Caco-2 (cell line): ENCODE measurements around the gene APOD. TPM values are rescaled to one million over a fixed set of nuclear protein-coding genes. Genes with fewer than 3 reads are reported as not detected.
"Not testable (repeated sequence)": the region's sequence is repeated elsewhere in the genome, so short reads cannot be mapped to it uniquely, and the experiment has no call there.

ENCODE experiments used
- Bru-seq: library from RNA; stranded (reverse); fragments of 400-500 nt; gene quantifications from one replicate; lab custom pipeline; 2021; lab: Mats Ljungman, UMichigan
- BruChase-seq, 2 experiments: library from RNA; stranded (reverse); fragments of 400-500 nt; gene quantifications; one replicate each; lab custom pipeline; 2021; lab: Mats Ljungman, UMichigan
- BruUV-seq: library from RNA; stranded (reverse); fragments of 400-500 nt; replicated peaks from 2 replicates; lab custom pipeline; 2021; lab: Mats Ljungman, UMichigan
- CTCF ChIA-PET: fragments of 300-600 bp; sonication (Branson Sonifier 250); formaldehyde crosslinking; loops from one replicate; lab custom pipeline; 2022; ENCODE audit warnings: antibody characterized with exemption; lab: Charles Lee
- POLR2A ChIA-PET: fragments of 300-600 bp; sonication (Branson Sonifier 250); formaldehyde crosslinking; loops from one replicate; lab custom pipeline; 2022; ENCODE audit warnings: antibody characterized with exemption; lab: Charles Lee
- DNase-seq, 2 experiments: peaks; one replicate each; pipeline versions ENCODE4 v3.0.0 to v3.0.0-alpha.2; 2020 to 2022
- H3K27me3 ChIP-seq: replicated peaks from 2 replicates; pipeline ENCODE4 v1.6.0; 2011; ENCODE audit warnings: low read length; ENCODE audit not compliant: control insufficient read depth, insufficient read depth
- H3K36me3 ChIP-seq: 2 replicates; pipeline ENCODE4 v1.5.1; 2011; ENCODE audit warnings: low read length; ENCODE audit not compliant: control insufficient read depth, insufficient read depth
- H3K4me1 ChIP-seq: fragments of 250-450 bp; sonication (Bioruptor Pico); 2 replicates; pipeline ENCODE4 v1.5.1; 2020; ENCODE audit warnings: mild to moderate bottlenecking
- H3K4me3 ChIP-seq: 2 replicates; pipeline ENCODE4 v1.5.1; 2011; ENCODE audit warnings: low read depth, mild to moderate bottlenecking, control low read depth, low read length
- H3K9me3 ChIP-seq: fragments of 250-450 bp; sonication (Bioruptor Pico); 2 replicates; pipeline ENCODE4 v1.5.1; 2020; ENCODE audit warnings: mild to moderate bottlenecking, moderate library complexity
- H3K27ac Mint-ChIP-seq: one replicate; pipeline ENCODE4 v1.8.0; 2022; ENCODE audit warnings: mixed read lengths; ENCODE audit not compliant: unreplicated experiment
- H3K27me3 Mint-ChIP-seq: one replicate; pipeline ENCODE4 v1.8.0; 2022; ENCODE audit warnings: mixed read lengths; ENCODE audit not compliant: insufficient read depth, unreplicated experiment
- H3K36me3 Mint-ChIP-seq: one replicate; pipeline ENCODE4 v1.8.0; 2022; ENCODE audit warnings: mild to moderate bottlenecking, mixed read lengths; ENCODE audit not compliant: insufficient read depth, unreplicated experiment
- H3K4me1 Mint-ChIP-seq: one replicate; pipeline ENCODE4 v1.8.0; 2022; ENCODE audit warnings: low read depth, mixed read lengths; ENCODE audit not compliant: unreplicated experiment
- H3K4me3 Mint-ChIP-seq: one replicate; pipeline ENCODE4 v1.8.0; 2022; ENCODE audit warnings: mild to moderate bottlenecking, moderate library complexity, mixed read lengths; ENCODE audit not compliant: unreplicated experiment
- H3K9me3 Mint-ChIP-seq: one replicate; pipeline ENCODE4 v1.8.0; 2022; ENCODE audit warnings: mixed read lengths; ENCODE audit not compliant: unreplicated experiment
- intact Hi-C: fragments of 100-400 bp; cut with micrococcal nuclease; formaldehyde crosslinking; loops from one replicate; pipeline ENCODE4 v1.10.0; 2022; ENCODE audit not compliant: unreplicated experiment
- long read RNA-seq: library from polyadenylated mRNA; stranded (forward); transcript quantifications from one replicate; pipeline ENCODE4 v2.0.0, GENCODE V29; 2022
- total RNA-seq: library from RNA; stranded (reverse); gene quantifications from 2 replicates; pipeline ENCODE4 v1.2.3, GENCODE V29; 2022
- TF ChIP-seq, protein P1 (sequence below), 2 experiments: fragments of 200-600 bp in 1 of 2; IDR thresholded peaks; 1 replicate in 1 of 2; 2 replicates in 1 of 2; pipeline versions ENCODE4 v1.5.1 to v1.8.0; 2011 to 2022; ENCODE audit warnings: antibody characterized with exemption in 1 of 2, control low read depth in 1 of 2, inconsistent platforms in 1 of 2, low read depth in 1 of 2, low read length in 1 of 2, mild to moderate bottlenecking in 1 of 2, moderate library complexity in 1 of 2; ENCODE audit not compliant: insufficient read depth in 1 of 2, severe bottlenecking in 1 of 2, unreplicated experiment in 1 of 2

APOD gene
- 62.0 and 101 TPM in 2 replicates for total RNA-seq
- Bru-seq, nascent RNA, result percentile 55 among the genes with signal in this experiment
- percentile 56 among the genes with signal in this experiment for BruChase-seq, experiment 1, labeled RNA remaining after a 2-hour chase
- percentile 68 among the genes with signal in this experiment for BruChase-seq, experiment 2, labeled RNA remaining after a 6-hour chase
- long read RNA-seq, transcript APOD-201 (5 exons, 1,130 nt), result major isoform, 177 of 182 reads
- long read RNA-seq, partial matches to known transcripts, result 2 of 182 reads
- long read RNA-seq, other reads (novel, unspliced or antisense), result 2 of 182 reads

DNA sequence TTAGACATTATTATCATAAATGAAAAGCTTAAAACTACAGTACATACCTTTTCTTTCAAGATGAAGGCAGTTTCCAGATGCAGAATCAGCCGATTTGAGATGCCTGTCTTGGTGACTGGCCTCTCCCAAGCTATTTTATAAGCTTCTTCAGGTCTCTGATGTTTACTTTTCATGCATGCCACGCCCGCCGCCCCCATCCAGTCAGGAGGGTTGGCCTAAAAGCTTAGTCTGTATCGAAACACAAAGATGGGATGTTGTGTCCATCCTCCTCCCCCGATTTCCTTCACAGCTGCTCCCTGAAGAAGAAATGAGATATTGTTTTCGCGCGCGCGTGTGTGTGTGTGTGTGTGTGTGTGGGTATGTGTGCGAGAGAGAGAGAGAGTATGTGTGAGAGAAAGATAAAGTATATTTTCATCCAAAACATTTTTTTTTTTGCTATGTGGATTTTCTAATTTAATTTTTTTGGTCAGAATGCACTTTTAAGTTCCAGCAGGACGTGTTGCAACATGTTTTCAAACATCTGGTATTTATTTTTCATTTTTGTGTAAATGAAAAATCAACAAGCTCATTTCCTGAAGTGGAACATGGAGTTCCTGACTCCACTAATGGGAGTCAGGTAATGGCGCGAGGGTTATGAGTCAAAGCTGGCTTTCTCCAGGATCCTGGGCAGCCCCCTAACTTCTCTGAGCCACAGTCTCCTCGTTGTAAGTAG is at the start of gene APOD:
Gene APOD (minus strand): TSS at position 110 of the 712 bp plus-strand sequence. CDS start 4,479 bp downstream, outside the sequence.
- H3K4me1 Mint-ChIP-seq, result peaks cover 8% of the 10 kb centered on the region
- ChIA-PET POLR2A (interaction anchor here (0.6 to 1.0 kb wide), 4 partner anchors 35 to 1460 kb away, joined by 3 to 7 read pairs (median 4); partner anchors contain the start of gene PPP1R2), CTCF (interaction anchor here (0.6 to 0.8 kb wide), 3 partner anchors 26 to 313 kb away, joined by 3 to 5 read pairs (median 4); partner anchors contain the start of gene XXYLT1)
- BruUV-seq, result no TSS peak
- intact Hi-C loops, result no loop called here
- no peak within 1 kb of the TSS for H3K4me3 ChIP-seq
- H3K9me3 ChIP-seq, result peaks cover 22% of the 10 kb centered on the region
- H3K36me3 Mint-ChIP-seq, result peaks cover 6% of the 10 kb centered on the region
- no peaks in the 10 kb centered on the region for H3K27me3 ChIP-seq
- peak within 1 kb of the TSS; percentile 53 for H3K4me3 Mint-ChIP-seq
- H3K9me3 Mint-ChIP-seq, result no peaks in the 10 kb centered on the region
- peak; percentile 55 to 76 for DNase-seq
- peak within 1 kb of the TSS; percentile 56 for H3K27ac Mint-ChIP-seq
- no peaks in the 10 kb centered on the region for H3K36me3 ChIP-seq
- no peaks in the 10 kb centered on the region for H3K27me3 Mint-ChIP-seq
- TF ChIP-seq, protein P1, sequence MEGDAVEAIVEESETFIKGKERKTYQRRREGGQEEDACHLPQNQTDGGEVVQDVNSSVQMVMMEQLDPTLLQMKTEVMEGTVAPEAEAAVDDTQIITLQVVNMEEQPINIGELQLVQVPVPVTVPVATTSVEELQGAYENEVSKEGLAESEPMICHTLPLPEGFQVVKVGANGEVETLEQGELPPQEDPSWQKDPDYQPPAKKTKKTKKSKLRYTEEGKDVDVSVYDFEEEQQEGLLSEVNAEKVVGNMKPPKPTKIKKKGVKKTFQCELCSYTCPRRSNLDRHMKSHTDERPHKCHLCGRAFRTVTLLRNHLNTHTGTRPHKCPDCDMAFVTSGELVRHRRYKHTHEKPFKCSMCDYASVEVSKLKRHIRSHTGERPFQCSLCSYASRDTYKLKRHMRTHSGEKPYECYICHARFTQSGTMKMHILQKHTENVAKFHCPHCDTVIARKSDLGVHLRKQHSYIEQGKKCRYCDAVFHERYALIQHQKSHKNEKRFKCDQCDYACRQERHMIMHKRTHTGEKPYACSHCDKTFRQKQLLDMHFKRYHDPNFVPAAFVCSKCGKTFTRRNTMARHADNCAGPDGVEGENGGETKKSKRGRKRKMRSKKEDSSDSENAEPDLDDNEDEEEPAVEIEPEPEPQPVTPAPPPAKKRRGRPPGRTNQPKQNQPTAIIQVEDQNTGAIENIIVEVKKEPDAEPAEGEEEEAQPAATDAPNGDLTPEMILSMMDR (IDR thresholded peaks at IDR 0.05; ENCODE audit: insufficient read depth in 1 of 2, low read depth in 1 of 2, low read length in 1 of 2, severe bottlenecking in 1 of 2, unreplicated experiment in 1 of 2), result no peak
- peaks cover 56% of the 10 kb centered on the region for H3K4me1 ChIP-seq

DNA sequence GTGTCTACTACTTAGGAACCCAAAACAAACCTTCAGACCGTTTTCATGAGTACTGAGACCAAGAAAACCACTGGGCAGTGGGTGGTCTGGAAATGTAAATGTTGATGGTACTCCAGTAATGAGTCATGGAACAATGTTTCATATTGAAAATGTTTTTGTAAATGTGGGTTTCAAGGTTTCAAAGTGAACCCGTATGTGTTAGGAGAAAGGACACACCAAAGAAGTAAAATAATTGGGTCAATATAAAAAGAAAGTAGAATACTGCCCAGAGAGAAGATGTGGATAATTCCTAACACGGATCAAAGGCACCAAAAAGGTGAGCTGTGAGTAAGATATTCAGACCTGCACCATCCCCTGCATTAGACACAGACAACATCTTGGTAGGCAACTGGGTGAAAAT is 49.6 kb upstream of the APOD start:
- H3K9me3 ChIP-seq, intact Hi-C loops, H3K36me3 Mint-ChIP-seq, H3K27me3 Mint-ChIP-seq, CTCF ChIA-PET, H3K36me3 ChIP-seq, H3K4me1 ChIP-seq, BruUV-seq, H3K27ac Mint-ChIP-seq, POLR2A ChIA-PET, H3K27me3 ChIP-seq, DNase-seq, H3K4me1 Mint-ChIP-seq, H3K4me3 ChIP-seq, H3K9me3 Mint-ChIP-seq: not testable (repeated sequence)
- H3K4me3 Mint-ChIP-seq, result peak overlapping the region; percentile 64

DNA sequence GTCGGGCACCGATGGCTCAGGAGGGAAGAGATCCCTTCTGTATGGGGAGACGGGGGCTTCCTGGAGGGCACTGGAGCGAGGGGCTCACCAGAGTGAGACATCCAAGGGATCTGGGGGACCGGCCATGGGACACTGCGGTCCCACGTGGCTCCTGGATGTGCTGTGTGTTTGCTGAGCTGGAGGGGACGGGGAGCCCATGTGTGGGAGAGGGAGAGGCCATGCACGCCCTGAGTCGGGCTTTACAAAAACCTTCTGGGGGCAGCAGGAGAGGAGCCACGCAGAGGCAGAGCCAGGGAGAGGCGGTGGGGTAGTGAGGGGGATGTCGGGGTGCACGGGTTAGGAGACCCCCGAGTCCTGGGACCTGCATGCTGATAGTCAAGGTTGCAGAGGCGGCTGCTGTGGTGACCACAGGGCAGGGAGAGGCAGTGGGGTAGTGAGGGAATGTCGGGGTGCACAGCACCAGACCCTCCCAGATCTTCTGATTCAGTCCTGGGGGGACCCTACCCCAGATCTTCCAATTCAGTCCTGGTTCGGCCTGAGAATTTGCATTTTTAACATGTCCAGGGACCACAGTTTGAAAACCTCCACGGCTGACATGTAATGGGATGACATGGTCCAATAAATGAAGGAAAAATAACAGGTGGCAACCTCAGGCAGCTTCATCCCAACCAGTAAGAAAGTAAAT is 48.9 kb upstream of the APOD start:
- H3K36me3 ChIP-seq, intact Hi-C loops, H3K9me3 ChIP-seq, CTCF ChIA-PET, H3K36me3 Mint-ChIP-seq, BruUV-seq, DNase-seq, H3K27me3 ChIP-seq, H3K27ac Mint-ChIP-seq, H3K27me3 Mint-ChIP-seq, H3K4me1 Mint-ChIP-seq, H3K4me3 ChIP-seq, POLR2A ChIA-PET, H3K4me1 ChIP-seq, H3K9me3 Mint-ChIP-seq: not testable (repeated sequence)
- peak overlapping the region; percentile 24 for H3K4me3 Mint-ChIP-seq

DNA sequence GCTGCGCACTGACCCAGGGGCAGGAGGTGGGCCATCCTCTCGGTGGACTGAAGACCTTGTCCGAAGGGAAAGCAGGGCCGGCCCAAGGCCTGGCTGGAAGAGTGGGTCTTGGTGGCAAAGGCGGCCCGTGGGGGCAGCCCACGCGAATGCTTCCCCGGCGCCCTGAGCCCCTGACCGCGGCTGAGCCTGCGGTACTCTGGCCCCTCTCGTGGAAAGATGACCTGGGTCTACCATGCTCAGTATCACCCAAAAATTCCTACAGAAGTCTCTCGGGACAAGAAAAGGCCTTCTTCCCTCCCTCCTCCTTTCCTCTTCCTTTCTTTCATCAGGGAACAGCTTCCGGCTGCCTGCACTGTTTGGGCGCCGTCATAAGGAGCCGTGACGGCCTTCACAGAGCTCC is 48.3 kb upstream of the APOD start:
- POLR2A ChIA-PET, H3K4me1 ChIP-seq, BruUV-seq, H3K9me3 Mint-ChIP-seq, CTCF ChIA-PET, H3K27me3 ChIP-seq, DNase-seq, H3K36me3 Mint-ChIP-seq, H3K9me3 ChIP-seq, H3K27ac Mint-ChIP-seq, H3K4me3 ChIP-seq, intact Hi-C loops, H3K4me1 Mint-ChIP-seq, H3K27me3 Mint-ChIP-seq, H3K36me3 ChIP-seq: not testable (repeated sequence)
- H3K4me3 Mint-ChIP-seq, result peak overlapping the region; percentile 24

DNA sequence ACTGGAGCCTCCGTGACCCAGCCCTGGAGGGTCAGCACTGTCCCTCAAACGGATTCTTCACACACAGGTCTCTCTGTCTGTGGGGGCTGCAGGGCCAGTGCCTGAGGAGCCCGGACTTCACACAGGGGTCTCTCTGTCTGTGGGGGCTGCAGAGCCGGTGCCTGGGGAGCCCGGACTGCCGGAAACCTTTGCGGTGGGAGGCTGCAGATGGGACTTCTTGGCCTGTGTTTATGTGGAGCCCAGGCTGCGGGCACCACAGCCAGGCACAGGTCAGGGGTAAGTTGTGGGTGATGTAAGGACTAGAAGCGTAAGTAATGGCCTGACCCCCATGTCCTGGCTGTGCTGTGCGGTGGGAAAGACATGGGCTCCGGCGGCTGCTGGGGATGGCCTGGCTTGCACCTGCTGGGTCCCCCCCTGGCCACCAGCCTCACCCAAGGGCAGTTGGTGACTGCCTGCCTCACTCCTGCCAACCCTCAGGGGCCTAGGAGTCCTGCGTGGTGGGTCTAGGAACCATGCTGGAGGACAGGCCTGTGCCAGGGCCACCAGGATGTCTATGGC is 47.3 kb upstream of the APOD start:
- H3K9me3 Mint-ChIP-seq, H3K9me3 ChIP-seq, H3K4me3 ChIP-seq, intact Hi-C loops, H3K36me3 ChIP-seq, DNase-seq, H3K27me3 ChIP-seq, H3K4me1 ChIP-seq, BruUV-seq, H3K27ac Mint-ChIP-seq, POLR2A ChIA-PET, H3K4me1 Mint-ChIP-seq, CTCF ChIA-PET, H3K36me3 Mint-ChIP-seq, H3K27me3 Mint-ChIP-seq, H3K4me3 Mint-ChIP-seq: not testable (repeated sequence)
